GM19023 (cell line): ENCODE results near the gene ZMYND8.
"Not testable (repeated sequence)": the region's sequence is repeated elsewhere in the genome, so short reads cannot be mapped to it uniquely, and the experiment has no call there.

Experiments used
- ATAC-seq: cut with Tn5 transposase; IDR thresholded peaks from one replicate; pipeline ENCODE4 v1.9.1; 2021; ENCODE audit warnings: mild to moderate bottlenecking, moderate library complexity; ENCODE audit not compliant: unreplicated experiment

ZMYND8 gene

DNA sequence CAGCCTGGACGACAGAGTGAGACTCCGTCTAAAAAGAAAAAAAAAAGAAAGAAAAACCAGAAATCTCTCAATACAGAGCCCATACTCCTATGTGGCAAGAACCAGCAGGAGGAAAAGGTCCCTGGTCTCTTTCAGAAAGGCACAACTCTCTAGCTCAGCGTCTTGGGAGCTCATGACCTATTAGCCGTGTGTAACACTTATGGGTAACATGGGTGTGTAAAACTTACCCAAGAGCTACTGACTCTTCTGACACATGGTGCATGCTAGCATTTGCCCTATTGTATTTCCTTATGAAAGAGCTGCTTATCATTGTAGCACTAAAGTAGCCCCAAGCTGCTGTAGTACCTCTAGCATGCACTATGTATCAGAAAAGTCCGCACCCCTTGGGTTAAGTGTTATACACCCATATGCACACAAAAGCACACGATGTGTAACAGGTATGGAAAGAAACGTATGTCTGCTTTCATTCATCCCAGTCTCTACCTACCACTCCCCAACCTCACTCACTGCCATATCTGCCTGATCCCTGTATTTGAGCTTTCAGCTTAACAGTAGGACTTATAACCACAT is 85.4 kb downstream of the ZMYND8 start:
- ATAC-seq = no peak

- ATAC-seq = no peak
Measured at GRCh38 chr20:47269309-47270165, 87.0 kb downstream of the ZMYND8 start.

DNA sequence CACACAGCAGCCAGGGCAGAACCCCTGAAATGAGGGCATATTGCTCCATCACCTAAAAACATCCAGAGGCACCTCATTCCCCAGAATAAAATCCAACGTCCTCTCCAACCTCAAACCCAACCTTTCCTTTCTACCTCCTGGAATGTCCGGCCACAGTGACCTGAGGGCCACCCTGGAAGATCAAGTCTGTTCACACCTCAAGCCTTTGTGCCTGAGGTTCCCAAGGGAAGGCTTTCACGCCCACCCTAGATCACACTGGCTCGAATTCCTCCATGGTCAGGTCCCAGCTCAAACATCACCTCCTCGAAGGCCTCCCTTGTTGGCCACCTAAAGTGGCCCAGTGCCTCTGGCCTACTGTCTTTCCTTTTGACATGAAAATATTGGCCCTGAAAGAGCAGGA is 88.9 kb downstream of the ZMYND8 start:
- ATAC-seq = no peak

DNA sequence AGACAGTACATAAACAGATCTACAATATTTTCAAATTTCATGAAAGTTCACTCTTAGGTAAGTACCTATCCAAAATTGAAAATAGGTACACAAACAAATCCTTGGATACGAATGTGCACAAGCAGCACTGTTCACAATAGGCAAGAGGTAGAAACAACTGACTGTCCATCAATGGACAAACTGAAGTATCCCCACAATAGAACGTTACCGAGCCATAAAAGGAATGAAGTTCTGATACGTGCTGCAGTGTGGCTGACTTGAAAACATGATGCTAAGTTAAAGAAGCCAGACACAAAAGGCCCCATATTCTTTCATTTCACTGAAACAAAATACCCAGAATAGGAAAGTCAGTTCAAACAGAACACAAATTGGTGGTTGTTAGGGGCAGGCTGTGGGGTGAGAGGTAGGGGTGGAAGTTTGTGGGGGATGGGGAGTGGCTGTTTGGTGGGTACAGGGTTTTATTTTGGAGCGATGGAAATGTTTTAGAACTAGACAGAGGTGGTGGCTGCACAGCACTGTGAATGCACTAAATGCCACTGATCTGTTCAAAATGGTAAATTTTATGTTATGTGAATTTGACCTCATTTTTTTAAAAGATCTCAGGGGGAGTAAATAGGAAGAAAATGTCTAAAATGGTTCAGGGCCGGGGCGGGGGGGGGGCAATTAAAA is 89.5 kb downstream of the ZMYND8 start:
- ATAC-seq = no peak

DNA sequence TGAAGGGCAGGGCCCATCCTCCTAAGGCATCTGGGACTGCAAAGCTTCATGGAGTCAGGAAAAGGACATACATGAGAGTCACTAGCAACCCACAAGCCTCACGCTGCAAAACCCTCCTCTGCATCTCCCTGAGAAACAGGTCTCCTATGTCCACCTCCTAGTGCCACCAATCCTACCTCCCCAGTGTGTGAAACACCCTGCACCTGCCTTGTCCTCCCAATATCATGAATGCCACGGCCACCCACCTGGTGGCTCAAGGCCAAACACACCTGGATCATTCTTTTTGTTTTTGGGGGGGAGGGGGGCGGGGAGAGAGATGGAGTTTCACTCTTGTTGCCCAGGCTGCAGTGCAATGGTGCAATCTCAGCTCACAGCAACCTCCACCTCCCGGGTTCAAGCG is 90.5 kb downstream of the ZMYND8 start:
- ATAC-seq = no peak

DNA sequence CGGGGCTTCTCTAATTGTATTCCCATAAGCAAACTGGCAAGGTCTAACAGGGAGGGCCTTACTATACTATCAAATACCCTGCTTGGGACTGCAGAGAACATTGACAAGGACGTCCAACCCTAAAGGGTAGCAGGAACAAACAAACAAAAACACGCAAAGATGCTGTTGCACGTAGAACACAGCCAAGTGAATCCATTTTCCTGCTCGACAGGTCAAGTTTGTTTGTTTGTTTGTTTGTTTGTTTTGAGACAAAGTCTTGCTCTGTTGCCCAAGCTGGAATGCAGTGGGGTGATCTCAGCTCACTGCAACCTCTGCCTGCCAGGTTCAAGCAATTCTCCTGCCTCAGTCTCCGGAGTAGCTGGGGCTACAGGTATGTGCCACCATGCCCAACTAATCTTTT is 91.3 kb downstream of the ZMYND8 start:
- ATAC-seq = no peak

- ATAC-seq = not testable (repeated sequence)
Measured at GRCh38 chr20:47264137-47264769, 92.2 kb downstream of the ZMYND8 start.

DNA sequence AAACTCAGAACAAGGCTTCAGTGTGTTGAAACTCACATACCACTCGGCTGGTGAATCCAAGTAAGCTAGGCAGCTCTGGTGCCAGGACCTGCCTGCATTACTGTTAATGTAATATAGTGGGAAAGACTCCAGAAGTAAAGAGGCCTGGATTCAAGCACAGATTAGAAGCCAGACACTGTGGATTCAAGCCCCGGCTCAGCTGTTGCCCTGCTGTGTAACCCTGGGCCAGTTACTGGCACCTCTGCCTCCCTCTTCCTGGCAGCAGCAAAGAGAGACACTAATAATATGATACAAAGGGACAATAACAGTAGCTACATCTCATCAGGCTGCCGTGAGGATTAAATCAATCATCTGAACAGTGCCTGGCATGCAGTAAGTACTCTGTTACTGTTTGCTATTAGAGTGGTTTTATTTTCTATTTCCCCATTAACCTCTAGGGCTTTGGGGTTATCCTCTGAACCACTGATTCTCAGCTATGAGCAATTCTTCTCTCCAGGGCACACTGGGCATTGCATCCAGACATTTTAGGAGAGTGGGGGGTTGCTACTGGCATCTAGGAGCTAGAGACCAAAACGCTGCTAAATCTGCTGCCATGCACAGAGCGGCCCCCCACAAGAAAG is 92.9 kb downstream of the ZMYND8 start:
- no peak for ATAC-seq

- ATAC-seq = no peak
Measured at GRCh38 chr20:47263080-47263464, 93.4 kb downstream of the ZMYND8 start.

DNA sequence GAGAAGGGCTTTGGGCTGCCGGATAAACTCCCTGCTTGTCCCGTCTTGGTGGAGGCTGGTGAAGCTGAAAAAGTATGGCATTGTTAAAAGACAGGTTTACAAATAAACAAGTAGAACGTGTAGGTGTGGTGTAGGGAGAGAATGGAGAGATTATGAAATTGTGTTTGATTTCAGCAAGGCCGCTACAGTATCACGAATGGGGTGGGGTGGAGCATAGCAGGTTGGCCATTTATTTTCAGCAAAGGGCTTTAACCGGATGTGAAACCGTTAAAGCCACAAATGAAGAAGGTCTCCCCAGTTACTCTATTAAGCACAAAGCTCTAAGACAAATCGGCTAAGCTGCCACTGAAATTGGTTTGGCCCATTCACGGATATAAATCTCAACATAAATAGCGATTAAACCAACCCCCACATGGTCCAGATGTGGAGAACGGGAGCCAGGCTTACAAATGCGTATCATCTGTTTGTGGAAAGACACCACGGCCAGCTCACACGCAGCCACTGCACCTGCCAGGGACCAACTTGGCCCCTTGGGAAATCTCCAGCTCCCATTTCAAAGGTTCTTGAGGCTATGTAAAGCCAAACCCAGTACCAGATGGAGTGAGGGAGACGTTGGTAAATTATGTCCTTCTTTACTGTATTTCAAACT is 94.0 kb downstream of the ZMYND8 start:
- peak; percentile 52 for ATAC-seq

GRCh38 chr20:47262008-47262364 is 94.5 kb downstream of the ZMYND8 start:
- peak; percentile 7 for ATAC-seq

- ATAC-seq = not testable (repeated sequence)
Measured at GRCh38 chr20:47261161-47261774, 95.2 kb downstream of the ZMYND8 start.

GRCh38 chr20:47260540-47261126 is 95.9 kb downstream of the ZMYND8 start:
- not testable (repeated sequence) for ATAC-seq

GRCh38 chr20:47258745-47259695 is 97.5 kb downstream of the ZMYND8 start:
- ATAC-seq = no peak

GRCh38 chr20:47257771-47258170 is 98.7 kb downstream of the ZMYND8 start:
- no peak for ATAC-seq

- no peak for ATAC-seq
Measured at GRCh38 chr20:47257256-47257655, 99.2 kb downstream of the ZMYND8 start.

DNA sequence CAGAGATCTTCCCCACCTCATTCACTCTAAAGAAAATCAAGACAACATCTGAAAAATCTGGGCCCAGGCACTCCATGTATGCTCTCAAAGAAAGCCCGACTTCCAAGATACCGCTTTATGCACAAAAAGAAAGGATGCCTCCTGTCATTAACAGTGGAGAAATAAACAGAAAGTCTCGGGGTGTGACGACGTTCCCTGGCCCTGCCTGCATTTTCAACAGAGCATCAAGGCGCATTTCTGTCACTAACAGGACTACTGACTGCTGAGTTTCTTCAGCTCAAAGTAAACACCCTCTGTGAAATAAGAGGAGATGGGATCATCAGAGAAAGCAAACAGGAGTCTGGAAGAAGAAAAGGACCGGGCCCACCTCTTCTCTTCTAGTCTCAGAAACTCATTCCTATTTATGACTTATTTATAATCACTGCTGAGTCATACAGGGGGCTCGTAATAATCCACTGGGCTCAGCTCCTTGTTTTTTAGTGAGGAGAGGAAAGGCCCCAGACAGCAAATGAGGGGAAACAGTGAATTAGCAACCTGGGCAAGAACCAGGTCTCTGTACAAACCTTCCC is 99.7 kb downstream of the ZMYND8 start:
- no peak for ATAC-seq

GRCh38 chr20:47253872-47254271 is 102.6 kb downstream of the ZMYND8 start:
- ATAC-seq = no peak
